Retinal pigment epithelial cell (primary cell): Measurements from ENCODE around the gene GAREM1.
A peak's percentile ranks its signal among the peaks of the same experiment; 100 is the strongest.

ENCODE experiments used
- DNase-seq: peaks from one replicate; pipeline ENCODE4 v3.0.0-alpha.2; 2010; ENCODE audit warnings: low read depth
- H3K4me3 ChIP-seq: 2 replicates; pipeline ENCODE4 v1.5.1; 2011; ENCODE audit warnings: mild to moderate bottlenecking, low read length, control low read depth, moderate library complexity
- CTCF ChIP-seq: conservative IDR thresholded peaks from 2 replicates; pipeline ENCODE4 v1.5.1; 2011; ENCODE audit warnings: low read depth, low read length, control low read depth, inconsistent platforms

Gene GAREM1

GRCh38 chr18:32321826-32322225 is 148.9 kb downstream of the GAREM1 start:
- no peak for DNase-seq
- H3K4me3 ChIP-seq, result no peak overlapping the region
- no peak for TF ChIP-seq CTCF

GRCh38 chr18:32319084-32319483 is 151.6 kb downstream of the GAREM1 start:
- H3K4me3 ChIP-seq, result no peak overlapping the region
- no peak for DNase-seq
- no peak for TF ChIP-seq CTCF

GRCh38 chr18:32318581-32318980 is 152.1 kb downstream of the GAREM1 start:
- no peak for DNase-seq
- no peak for TF ChIP-seq CTCF
- no peak overlapping the region for H3K4me3 ChIP-seq

- H3K4me3 ChIP-seq, result no peak overlapping the region
- DNase-seq, result peak; percentile 77
- no peak for TF ChIP-seq CTCF
Measured at GRCh38 chr18:32317651-32318050, 153.0 kb downstream of the GAREM1 start.

- H3K4me3 ChIP-seq, result no peak overlapping the region
- DNase-seq, result peak; percentile 9
- TF ChIP-seq CTCF, result no peak
Measured at GRCh38 chr18:32315881-32316280, 154.8 kb downstream of the GAREM1 start.

- DNase-seq, result no peak
- no peak overlapping the region for H3K4me3 ChIP-seq
- no peak for TF ChIP-seq CTCF
Measured at GRCh38 chr18:32310774-32311173, 159.9 kb downstream of the GAREM1 start.

- no peak for DNase-seq
- no peak for TF ChIP-seq CTCF
- H3K4me3 ChIP-seq, result no peak overlapping the region
Measured at GRCh38 chr18:32310101-32310500, 160.6 kb downstream of the GAREM1 start.
